Activated CD4-positive, alpha-beta T cell treated with anti-CD3 and anti-CD28 coated beads for 1 hour (primary cell): ENCODE measurements around the gene MYO5A.
"Not testable (repeated sequence)": the region's sequence is repeated elsewhere in the genome, so short reads cannot be mapped to it uniquely, and the experiment has no call there.

Experiments used
- DNase-seq: peaks from one replicate; pipeline ENCODE4 v3.0.0-alpha.2; 2020

Gene MYO5A

DNA sequence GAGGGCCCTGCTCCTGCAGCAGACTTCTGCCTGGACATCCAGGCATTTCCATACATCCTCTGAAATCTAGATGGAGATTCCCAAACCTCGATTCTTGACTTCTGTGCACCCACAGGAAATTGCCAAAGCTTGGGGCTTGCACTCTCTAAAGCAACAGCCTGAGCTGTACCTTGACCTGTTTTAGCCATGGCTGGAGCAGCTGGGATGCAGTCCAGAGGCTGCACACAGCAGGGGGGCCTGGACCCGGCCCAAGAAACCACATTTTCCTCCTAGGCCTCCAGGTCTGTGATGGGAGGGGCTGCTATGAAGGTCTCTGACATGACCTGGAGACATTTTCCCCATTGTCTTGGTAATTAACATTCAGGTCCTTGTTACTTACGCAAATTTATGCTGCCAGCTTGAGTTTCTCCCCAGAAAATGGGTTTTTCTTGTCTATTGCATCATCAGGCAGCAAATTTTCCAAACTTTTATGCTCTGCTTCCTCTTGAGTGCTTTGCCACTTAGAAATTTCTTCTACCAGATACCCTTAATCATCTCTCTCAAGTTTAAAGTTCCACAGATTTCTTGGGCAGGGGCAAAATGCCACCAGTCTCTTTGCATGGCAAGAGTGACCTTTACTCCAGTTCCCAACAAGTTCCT lies 11.8 kb upstream of the MYO5A start:
- no peak for DNase-seq

- no peak for DNase-seq
These were observed 8.8 kb upstream of the MYO5A start for GRCh38 chr15:52537459-52537858.

- no peak for DNase-seq
These were observed 3.7 kb upstream of the MYO5A start for GRCh38 chr15:52532427-52532826.

- no peak for DNase-seq
These were observed 1.3 kb upstream of the MYO5A start for GRCh38 chr15:52529940-52530339.

- no peak for DNase-seq
These were observed 753 bp upstream of the MYO5A start for GRCh38 chr15:52529341-52529924.

- peak; percentile 30 for DNase-seq
These were observed 643 bp downstream of the MYO5A start for GRCh38 chr15:52527911-52528563.

- no peak for DNase-seq
These were observed 1.3 kb downstream of the MYO5A start for GRCh38 chr15:52527196-52527910.

GRCh38 chr15:52524223-52525136 lies 4.2 kb downstream of the MYO5A start:
- no peak for DNase-seq

DNA sequence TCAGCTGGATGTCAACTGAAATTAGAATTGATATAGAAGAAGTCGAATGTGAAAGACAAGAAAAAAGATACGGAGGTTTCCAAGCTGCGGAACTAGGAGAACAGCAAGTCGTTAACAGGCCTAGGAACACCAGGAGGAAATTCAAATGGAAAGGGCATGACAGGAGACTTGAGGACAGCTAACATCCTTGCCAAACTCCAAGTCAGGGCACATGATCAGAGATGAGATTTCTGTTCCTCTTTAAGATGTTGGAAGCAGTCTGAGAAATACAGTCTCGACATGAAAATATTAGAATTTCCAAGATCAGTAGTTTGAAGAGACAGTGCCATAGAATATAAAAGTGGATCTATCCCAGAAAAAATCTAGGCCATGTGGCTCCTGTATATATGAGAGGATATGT lies 5.0 kb downstream of the MYO5A start:
- DNase-seq, result no peak

- no peak for DNase-seq
These were observed 5.5 kb downstream of the MYO5A start for GRCh38 chr15:52523192-52523591.

DNA sequence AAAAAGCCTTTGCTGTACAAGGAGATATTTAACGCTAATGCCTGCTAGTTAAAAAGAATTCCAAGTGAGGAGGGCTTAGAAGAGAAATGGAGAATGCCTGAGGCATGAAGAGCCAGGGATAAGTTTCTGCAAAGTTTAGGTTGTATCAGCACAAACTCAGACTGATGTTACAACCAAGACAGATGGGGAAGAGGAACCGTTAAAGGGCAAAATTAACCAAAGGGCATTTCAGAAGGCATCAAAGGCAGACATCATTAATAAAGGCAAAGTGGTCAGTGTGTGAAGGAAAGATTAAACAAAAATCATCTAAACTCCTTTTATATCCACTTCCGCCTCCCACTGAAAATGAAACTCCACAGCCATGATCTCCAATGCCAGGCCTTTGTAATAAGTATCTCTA lies 7.0 kb downstream of the MYO5A start:
- DNase-seq, result no peak

DNA sequence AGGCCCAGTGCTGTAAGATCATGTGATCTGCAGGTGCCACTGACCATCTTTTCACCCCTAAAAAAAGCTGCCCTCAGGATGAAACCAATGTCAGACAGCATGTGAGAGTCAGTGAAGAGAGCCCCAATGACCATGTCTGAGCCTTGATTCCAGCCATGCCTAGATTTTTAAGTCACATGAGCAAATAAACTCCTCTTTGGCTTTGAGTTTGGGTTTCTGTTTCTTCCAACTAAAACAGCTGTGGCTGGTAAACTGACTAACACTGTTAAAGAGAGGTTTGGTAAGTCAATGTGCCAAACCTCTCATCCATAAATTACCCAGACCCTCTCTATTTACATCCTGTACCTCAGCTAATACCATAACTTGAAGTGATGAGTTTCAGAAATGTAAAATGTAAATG lies 8.3 kb downstream of the MYO5A start:
- no peak for DNase-seq

- no peak for DNase-seq
These were observed 10.0 kb downstream of the MYO5A start for GRCh38 chr15:52518487-52519371.

DNA sequence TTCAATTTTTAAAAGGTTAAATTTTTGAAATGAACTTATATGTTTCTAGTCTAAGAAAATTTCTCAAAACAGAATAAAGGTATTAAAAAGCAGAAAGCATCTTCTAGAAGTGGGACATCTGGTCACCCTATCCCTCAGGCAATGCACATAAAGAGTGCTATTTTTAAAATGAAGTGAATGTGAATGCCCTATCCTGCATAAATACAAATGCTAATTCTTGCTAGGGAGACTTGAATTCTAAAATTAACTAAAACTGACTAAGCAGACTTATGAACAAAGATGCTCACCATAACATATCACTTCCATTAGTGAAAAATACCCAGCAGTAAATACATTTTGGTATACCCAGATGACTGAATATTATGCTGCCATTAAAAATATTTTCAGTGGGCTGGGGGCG lies 11.7 kb downstream of the MYO5A start:
- no peak for DNase-seq

GRCh38 chr15:52515343-52515742 lies 13.3 kb downstream of the MYO5A start:
- no peak for DNase-seq

DNA sequence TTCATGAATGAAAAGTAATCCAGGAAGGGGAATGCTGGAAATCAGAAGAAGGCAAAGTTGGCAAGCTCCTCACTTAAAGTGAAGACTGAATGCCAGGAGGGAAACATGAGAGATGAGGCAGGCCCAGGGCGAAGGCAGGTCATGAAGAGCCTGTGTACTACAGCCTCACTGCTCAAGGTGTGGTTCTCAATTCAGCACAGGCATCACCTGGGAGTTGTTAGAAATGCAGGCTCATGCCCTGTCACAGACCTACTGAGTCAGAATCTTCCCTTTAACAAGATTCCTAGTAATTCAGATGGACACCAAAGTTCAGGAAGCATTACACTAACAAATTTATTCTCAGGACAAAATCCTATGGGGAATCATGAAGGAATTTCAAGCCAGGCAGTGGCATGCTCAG lies 14.2 kb downstream of the MYO5A start:
- DNase-seq, result no peak

GRCh38 chr15:52512869-52513268 lies 15.8 kb downstream of the MYO5A start:
- DNase-seq, result not testable (repeated sequence)

DNA sequence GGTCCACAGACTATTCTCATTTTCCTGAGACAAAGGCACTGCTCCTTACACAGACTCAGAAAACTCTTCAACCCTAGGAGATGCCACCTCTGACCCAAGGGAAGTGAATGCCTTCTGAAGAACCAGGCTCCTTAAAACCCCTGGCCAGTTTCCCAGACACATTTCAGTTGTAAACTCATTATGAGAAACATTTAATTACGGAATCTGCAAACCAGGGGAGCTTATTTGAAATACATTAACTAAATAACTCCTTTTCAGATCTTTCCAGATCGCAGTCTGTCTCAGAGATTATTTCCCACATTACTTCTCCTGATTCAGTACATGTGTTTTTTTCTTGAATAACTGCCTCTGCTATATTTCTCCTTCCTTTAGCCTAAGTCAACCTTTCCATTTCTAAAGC lies 17.6 kb downstream of the MYO5A start:
- DNase-seq, result no peak

- no peak for DNase-seq
These were observed 19.0 kb downstream of the MYO5A start for GRCh38 chr15:52509500-52510245.

DNA sequence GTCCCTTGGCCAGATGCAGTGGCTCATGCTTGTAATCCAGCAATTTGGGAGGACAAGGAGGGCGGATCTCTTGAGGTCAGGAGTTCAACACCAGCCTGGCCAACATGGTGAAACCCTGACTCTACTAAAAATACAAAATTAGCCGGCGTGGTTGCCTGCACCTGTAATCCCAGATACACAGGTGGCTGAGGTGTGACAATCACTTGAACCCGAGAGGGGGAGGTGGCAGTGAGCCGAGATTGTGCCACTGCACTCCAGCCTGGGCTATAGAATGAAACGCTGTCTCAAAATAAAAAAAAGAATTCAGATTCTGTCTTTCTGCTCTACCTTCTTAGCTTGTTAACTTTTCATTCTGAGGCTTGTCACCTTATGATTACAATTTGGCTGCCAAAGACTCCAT lies 22.1 kb downstream of the MYO5A start:
- no peak for DNase-seq

DNA sequence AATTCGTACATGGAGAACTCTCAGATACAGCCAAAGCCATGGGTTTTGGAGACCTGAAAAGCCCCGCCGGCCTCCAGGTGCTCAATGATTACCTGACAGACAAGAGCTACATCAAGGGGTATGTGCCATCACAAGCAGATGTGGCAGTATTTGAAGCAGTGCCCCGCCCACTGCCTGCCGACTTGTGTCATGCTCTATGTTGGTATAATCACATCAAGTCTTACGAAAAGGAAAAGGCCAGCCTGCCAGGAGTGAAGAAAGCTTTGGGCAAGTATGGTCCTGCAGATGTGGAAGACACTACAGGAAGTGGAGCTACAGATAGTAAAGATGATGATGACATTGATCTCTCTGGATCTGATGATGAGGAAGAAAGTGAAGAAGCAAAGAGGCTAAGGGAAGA lies 23.5 kb downstream of the MYO5A start:
- DNase-seq, result no peak
